Endothelial cell of umbilical vein (primary cell): ENCODE measurements around the gene EXT2. TPM values are rescaled to one million over a fixed set of nuclear protein-coding genes. Genes with fewer than 3 reads are reported as not detected.

Source experiments
- BruUV-seq: library from RNA; stranded (reverse); fragments of 400-500 nt; replicated peaks from 2 replicates; lab custom pipeline; 2021; lab: Mats Ljungman, UMichigan
- CTCF ChIA-PET: fragments of 300-600, 350-600 bp; sonication (Branson Sonifier 250); formaldehyde crosslinking; loops from one replicate; lab custom pipeline; 2021; ENCODE audit warnings: antibody characterized with exemption, inconsistent platforms; lab: Charles Lee
- POLR2A ChIA-PET: fragments of 300-600, 350-600 bp; sonication (Branson Sonifier 250); formaldehyde crosslinking; loops from one replicate; lab custom pipeline; 2021; ENCODE audit warnings: antibody characterized with exemption, inconsistent platforms; lab: Charles Lee
- DNase-seq: peaks from one replicate; pipeline ENCODE4 v3.0.0-alpha.2; 2011; ENCODE audit warnings: low read depth, low spot score
- FAIRE-seq: peaks from 2 replicates; lab custom pipeline; 2011; peaks lifted over from hg19 to GRCh38; lab: Jason Lieb, UNC
- H2AFZ ChIP-seq: 2 replicates; pipeline ENCODE4 v1.6.0; 2012; ENCODE audit warnings: low read depth, low read length, control low read depth, inconsistent platforms
- H3K27ac ChIP-seq: 2 replicates; pipeline ENCODE4 v1.5.1; 2011; ENCODE audit warnings: low read depth, mild to moderate bottlenecking, control low read depth, low read length, moderate library complexity; ENCODE audit not compliant: insufficient read depth
- H3K27me3 ChIP-seq, 2 experiments: 2 replicates each; pipeline versions ENCODE4 v1.6.0 to v1.6.1; 2011; ENCODE audit warnings: low read length in 2 of 2, mixed read lengths in 1 of 2; ENCODE audit not compliant: control insufficient read depth in 2 of 2, insufficient read depth in 2 of 2
- H3K36me3 ChIP-seq, 2 experiments: 2 replicates in 1 of 2; 3 replicates in 1 of 2; pipeline ENCODE4 v1.5.1; 2011; ENCODE audit warnings: low read length in 2 of 2, mild to moderate bottlenecking in 1 of 2, moderate library complexity in 1 of 2; ENCODE audit not compliant: control insufficient read depth in 2 of 2, insufficient read depth in 2 of 2; ENCODE audit errors: extremely low read depth in 1 of 2
- H3K4me1 ChIP-seq: 3 replicates; pipeline ENCODE4 v1.5.1; 2011; ENCODE audit warnings: mild to moderate bottlenecking, low read length; ENCODE audit not compliant: control insufficient read depth, insufficient read depth; ENCODE audit errors: extremely low read depth
- H3K4me2 ChIP-seq: 2 replicates; pipeline ENCODE4 v1.6.1; 2011; ENCODE audit warnings: low read length, control low read depth, mixed read lengths; ENCODE audit not compliant: insufficient read depth
- H3K4me3 ChIP-seq, 3 experiments: fragments of 200-600 bp in 1 of 3; sonication (generic), shearing (Covaris generic) in 1 of 3; replicated peaks in 1 of 3; 2 replicates each; pipeline ENCODE4 v1.5.1; 2011 to 2016; ENCODE audit warnings: control low read depth in 3 of 3, low read length in 3 of 3, mild to moderate bottlenecking in 2 of 3, inconsistent platforms in 1 of 3, low read depth in 1 of 3, moderate library complexity in 1 of 3; ENCODE audit not compliant: insufficient read depth in 1 of 3
- H3K79me2 ChIP-seq: 2 replicates; pipeline ENCODE4 v1.6.0; 2012; ENCODE audit warnings: low read length, inconsistent platforms; ENCODE audit not compliant: control insufficient read depth, insufficient read depth
- H3K9ac ChIP-seq: replicated peaks from 2 replicates; pipeline ENCODE3; 2011; ENCODE audit warnings: low read length, control low read depth; ENCODE audit not compliant: insufficient read depth; ENCODE audit errors: extremely low read depth
- H3K9me1 ChIP-seq: replicated peaks from 3 replicates; pipeline ENCODE4 v1.6.0; 2011; ENCODE audit warnings: mild to moderate bottlenecking, low read length; ENCODE audit not compliant: control insufficient read depth, insufficient read depth; ENCODE audit errors: extremely low read depth
- H3K9me3 ChIP-seq: replicated peaks from 2 replicates; pipeline ENCODE4 v1.5.1; 2012; ENCODE audit warnings: low read length, inconsistent platforms; ENCODE audit not compliant: control insufficient read depth, insufficient read depth
- H4K20me1 ChIP-seq: replicated peaks from 2 replicates; pipeline ENCODE3; 2011; ENCODE audit warnings: mild to moderate bottlenecking, low read length; ENCODE audit not compliant: control insufficient read depth, insufficient read depth; ENCODE audit errors: extremely low read depth
- EZH2 ChIP-seq: IDR thresholded peaks from 2 replicates; pipeline ENCODE4 v1.6.1; 2012; ENCODE audit warnings: borderline replicate concordance, low read depth, mild to moderate bottlenecking, moderate library complexity, low read length, inconsistent platforms; ENCODE audit not compliant: severe bottlenecking
- FOS ChIP-seq: IDR thresholded peaks from 2 replicates; pipeline ENCODE4 v1.6.1; 2011; ENCODE audit warnings: mild to moderate bottlenecking, low read length, moderate library complexity, borderline replicate concordance; ENCODE audit not compliant: insufficient read depth
- GATA2 ChIP-seq: IDR thresholded peaks from 2 replicates; pipeline ENCODE4 v1.7.0; 2011; ENCODE audit warnings: low read depth, mild to moderate bottlenecking, moderate library complexity, mixed read lengths, low read length; ENCODE audit not compliant: insufficient read length, insufficient read depth
- JUN ChIP-seq: IDR thresholded peaks from 2 replicates; pipeline ENCODE4 v1.6.1; 2011; ENCODE audit warnings: borderline replicate concordance, low read depth; ENCODE audit not compliant: insufficient read length, insufficient read depth
- MYC ChIP-seq: IDR thresholded peaks from one replicate; pipeline ENCODE4 v1.6.1; 2011; ENCODE audit warnings: mild to moderate bottlenecking, low read depth, low read length
- POLR2A ChIP-seq: IDR thresholded peaks from 2 replicates; pipeline ENCODE4 v1.6.1; 2012; ENCODE audit warnings: low read depth, mild to moderate bottlenecking, control low read depth, low read length
- POLR2AphosphoS5 ChIP-seq: IDR thresholded peaks from 2 replicates; pipeline ENCODE4 v1.6.1; 2012; ENCODE audit warnings: low read depth, mild to moderate bottlenecking, control low read depth, low read length, moderate library complexity; ENCODE audit not compliant: insufficient read depth
- dilution Hi-C: fragments of 300-500 bp; cut with MboI; formaldehyde crosslinking; loops from one replicate; pipeline ENCODE4 v1.15.0; 2019; ENCODE audit warnings: low sequenced_read_pairs; ENCODE audit not compliant: extremely low pct_ligation_motif_present
- intact Hi-C: fragments of 100-400 bp; cut with micrococcal nuclease; formaldehyde crosslinking; loops from one replicate; pipeline ENCODE4 v1.10.0; 2022
- polyA plus RNA-seq, 4 experiments: library from polyadenylated mRNA; depleted of rRNA in 3 of 4; stranded (reverse) in 3 of 4; unstranded in 1 of 4; fragments of >200 nt; gene quantifications; 2 replicates each; pipeline versions ENCODE4 v1.2.1 to v1.2.3, GENCODE V29; 2011 to 2012; ENCODE audit warnings: missing spikeins in 1 of 4
- total RNA-seq: library from RNA; stranded (reverse); gene quantifications from 2 replicates; pipeline ENCODE4 v1.2.3, GENCODE V29; 2021
- TF ChIP-seq, protein P1 (sequence below), 2 donors: IDR thresholded peaks; 1 replicate in 1 of 2; 2 replicates in 1 of 2; pipeline ENCODE4 v1.5.1; 2011; ENCODE audit warnings: low read length in 2 of 2, mild to moderate bottlenecking in 2 of 2, moderate library complexity in 2 of 2, control low read depth in 1 of 2, inconsistent platforms in 1 of 2, low read depth in 1 of 2; ENCODE audit not compliant: insufficient read depth in 1 of 2; ENCODE audit errors: extremely low read depth in 1 of 2
- TF ChIP-seq, protein P2 (sequence below): IDR thresholded peaks from 2 replicates; pipeline ENCODE4 v1.6.1; 2011; ENCODE audit not compliant: insufficient read depth, insufficient read length

Gene EXT2
- total and polyA plus RNA-seq, 2 donors (not counting 3 experiments of a cell fraction or from before 2014, with no cell fraction given): 50.9 to 60.3 TPM

GRCh38 chr11:44058275-44058674 lies 37.2 kb upstream of the EXT2 start:
- intact Hi-C loops: no loop called here

More at GRCh38 chr11:44058275-44058674, 37.2 kb upstream of the EXT2 start:
- H3K9me3 ChIP-seq: no peaks in the 10 kb centered on the region
- dilution Hi-C loops: no loop called here
- H3K9ac ChIP-seq: no peak overlapping the region
- H3K27ac ChIP-seq: no peak overlapping the region
- BruUV-seq: no TSS peak
- no peak overlapping the region for H3K4me3 ChIP-seq
- no peaks in the 10 kb centered on the region for H3K36me3 ChIP-seq
- H4K20me1 ChIP-seq: no peaks in the 10 kb centered on the region
- H3K27me3 ChIP-seq: peaks cover 8 to 9% of the 10 kb centered on the region in 2 experiments
- no peaks in the 10 kb centered on the region for H3K79me2 ChIP-seq
- no peak for TF ChIP-seq EZH2
- TF ChIP-seq GATA2: no peak
- no peak for TF ChIP-seq POLR2AphosphoS5
- TF ChIP-seq, protein P1, sequence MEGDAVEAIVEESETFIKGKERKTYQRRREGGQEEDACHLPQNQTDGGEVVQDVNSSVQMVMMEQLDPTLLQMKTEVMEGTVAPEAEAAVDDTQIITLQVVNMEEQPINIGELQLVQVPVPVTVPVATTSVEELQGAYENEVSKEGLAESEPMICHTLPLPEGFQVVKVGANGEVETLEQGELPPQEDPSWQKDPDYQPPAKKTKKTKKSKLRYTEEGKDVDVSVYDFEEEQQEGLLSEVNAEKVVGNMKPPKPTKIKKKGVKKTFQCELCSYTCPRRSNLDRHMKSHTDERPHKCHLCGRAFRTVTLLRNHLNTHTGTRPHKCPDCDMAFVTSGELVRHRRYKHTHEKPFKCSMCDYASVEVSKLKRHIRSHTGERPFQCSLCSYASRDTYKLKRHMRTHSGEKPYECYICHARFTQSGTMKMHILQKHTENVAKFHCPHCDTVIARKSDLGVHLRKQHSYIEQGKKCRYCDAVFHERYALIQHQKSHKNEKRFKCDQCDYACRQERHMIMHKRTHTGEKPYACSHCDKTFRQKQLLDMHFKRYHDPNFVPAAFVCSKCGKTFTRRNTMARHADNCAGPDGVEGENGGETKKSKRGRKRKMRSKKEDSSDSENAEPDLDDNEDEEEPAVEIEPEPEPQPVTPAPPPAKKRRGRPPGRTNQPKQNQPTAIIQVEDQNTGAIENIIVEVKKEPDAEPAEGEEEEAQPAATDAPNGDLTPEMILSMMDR (IDR thresholded peaks at IDR 0.05; ENCODE audit: extremely low read depth in 1 of 2, insufficient read depth in 1 of 2, low read depth in 1 of 2, low read length in 2 of 2): no peak
- no peak for TF ChIP-seq FOS
- no peak for TF ChIP-seq MYC
- no peak for TF ChIP-seq POLR2A
- no peak for TF ChIP-seq JUN
- TF ChIP-seq, protein P2, sequence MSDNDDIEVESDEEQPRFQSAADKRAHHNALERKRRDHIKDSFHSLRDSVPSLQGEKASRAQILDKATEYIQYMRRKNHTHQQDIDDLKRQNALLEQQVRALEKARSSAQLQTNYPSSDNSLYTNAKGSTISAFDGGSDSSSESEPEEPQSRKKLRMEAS: no peak
- ChIA-PET CTCF (interaction anchor here (0.8 to 2.2 kb wide), 5 partner anchors 8 to 169 kb away, joined by 3 to 11 read pairs (median 6); partner anchors contain the start of gene ACCS), POLR2A (no interaction called here)
- H2AFZ ChIP-seq: no peak overlapping the region
- H3K9me1 ChIP-seq: no peaks in the 10 kb centered on the region
- no peak overlapping the region for H3K4me2 ChIP-seq
- FAIRE-seq (no peak), DNase-seq (no peak)
- no peaks in the 10 kb centered on the region for H3K4me1 ChIP-seq
